ENCODE results near the gene CISH. TPM values are rescaled to one million over a fixed set of nuclear protein-coding genes. Genes with fewer than 3 reads are reported as not detected.

Gene CISH
- total RNA-seq, 1 donor, result 1.4 TPM

DNA sequence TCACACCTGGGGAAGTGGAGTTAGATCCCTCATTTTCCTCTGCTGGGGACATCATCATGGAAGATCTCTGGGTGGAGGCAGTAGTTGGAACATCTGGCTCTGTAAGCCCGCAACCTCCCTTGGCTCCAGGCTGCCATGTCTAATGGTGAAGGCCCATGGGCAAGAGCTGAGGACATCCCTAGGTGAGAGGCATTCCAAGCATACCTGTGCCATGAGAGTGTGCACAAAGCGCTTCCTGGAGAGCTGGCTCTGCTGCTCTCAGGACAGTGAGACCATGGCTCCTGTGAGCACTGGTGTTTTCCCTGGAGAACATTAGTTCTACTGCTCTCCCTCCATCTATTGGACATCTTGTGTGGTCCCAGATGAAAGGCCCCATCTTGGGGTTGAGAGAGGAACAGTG, 13.1 kb upstream of the CISH start:
- TF ChIP-seq, protein P1, sequence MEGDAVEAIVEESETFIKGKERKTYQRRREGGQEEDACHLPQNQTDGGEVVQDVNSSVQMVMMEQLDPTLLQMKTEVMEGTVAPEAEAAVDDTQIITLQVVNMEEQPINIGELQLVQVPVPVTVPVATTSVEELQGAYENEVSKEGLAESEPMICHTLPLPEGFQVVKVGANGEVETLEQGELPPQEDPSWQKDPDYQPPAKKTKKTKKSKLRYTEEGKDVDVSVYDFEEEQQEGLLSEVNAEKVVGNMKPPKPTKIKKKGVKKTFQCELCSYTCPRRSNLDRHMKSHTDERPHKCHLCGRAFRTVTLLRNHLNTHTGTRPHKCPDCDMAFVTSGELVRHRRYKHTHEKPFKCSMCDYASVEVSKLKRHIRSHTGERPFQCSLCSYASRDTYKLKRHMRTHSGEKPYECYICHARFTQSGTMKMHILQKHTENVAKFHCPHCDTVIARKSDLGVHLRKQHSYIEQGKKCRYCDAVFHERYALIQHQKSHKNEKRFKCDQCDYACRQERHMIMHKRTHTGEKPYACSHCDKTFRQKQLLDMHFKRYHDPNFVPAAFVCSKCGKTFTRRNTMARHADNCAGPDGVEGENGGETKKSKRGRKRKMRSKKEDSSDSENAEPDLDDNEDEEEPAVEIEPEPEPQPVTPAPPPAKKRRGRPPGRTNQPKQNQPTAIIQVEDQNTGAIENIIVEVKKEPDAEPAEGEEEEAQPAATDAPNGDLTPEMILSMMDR (IDR thresholded peaks at IDR 0.05; ENCODE audit: insufficient read depth, low read length), result no peak
- no peak overlapping the region for H3K4me3 ChIP-seq (ENCODE audit: low read depth, low read length)
- no peak for DNase-seq (ENCODE audit: low read depth)

DNA sequence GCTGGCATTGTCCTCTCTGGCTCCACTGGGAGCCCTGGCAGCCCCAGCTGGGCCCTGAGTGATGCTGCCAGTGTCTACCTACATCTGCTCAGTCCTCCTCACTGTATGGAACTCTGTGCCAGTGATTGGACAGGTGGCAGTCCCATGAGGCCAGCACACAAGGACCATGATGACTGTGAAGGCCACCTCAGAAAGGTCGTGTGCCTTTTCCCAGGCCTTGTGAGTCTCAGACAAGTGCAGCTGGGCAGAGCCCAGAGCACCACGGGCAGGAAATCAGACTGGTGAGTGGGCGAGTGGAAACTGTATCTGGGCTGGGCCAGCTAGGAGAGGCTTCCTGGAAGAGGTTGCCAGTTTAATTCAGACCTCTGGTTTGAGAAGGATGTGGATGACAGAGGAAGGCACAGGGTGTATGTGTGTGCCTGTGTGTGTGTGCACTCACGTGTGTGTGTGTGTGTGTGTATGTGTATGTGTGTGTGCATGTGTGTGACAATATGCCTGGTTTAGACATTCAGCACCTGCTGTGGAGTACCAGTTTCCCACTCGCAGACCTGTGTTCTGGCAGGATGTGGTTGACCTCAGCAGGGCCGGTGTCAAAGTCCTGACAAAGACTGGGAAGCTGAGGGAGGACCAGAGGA, 12.4 kb upstream of the CISH start:
- H3K4me3 ChIP-seq (ENCODE audit: low read depth, low read length), result no peak overlapping the region
- no peak for DNase-seq (ENCODE audit: low read depth)
- TF ChIP-seq, protein P1 (IDR thresholded peaks at IDR 0.05; ENCODE audit: insufficient read depth, low read length), result no peak

DNA sequence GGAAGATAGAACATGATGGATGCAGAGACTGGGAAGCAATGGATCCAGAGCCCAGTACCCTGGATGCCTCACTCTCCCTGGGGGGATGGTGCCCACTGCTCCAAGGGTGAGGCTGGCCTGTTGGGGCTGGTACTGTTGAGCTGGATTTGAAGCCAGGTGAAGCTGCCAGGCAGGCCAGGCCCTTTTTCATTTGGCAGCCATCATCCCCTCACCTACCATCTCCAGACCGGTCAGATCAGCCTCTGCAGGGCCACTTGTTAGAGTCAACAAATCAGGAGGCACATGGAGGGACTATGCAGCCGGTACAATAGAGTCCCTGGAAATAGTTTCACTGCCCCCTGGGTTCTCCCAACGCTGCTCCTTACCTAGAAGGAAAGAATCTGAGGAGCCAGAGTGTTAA, 11.3 kb upstream of the CISH start:
- H3K4me3 ChIP-seq (ENCODE audit: low read depth, low read length), result no peak overlapping the region
- no peak for DNase-seq (ENCODE audit: low read depth)
- TF ChIP-seq, protein P1 (IDR thresholded peaks at IDR 0.05; ENCODE audit: insufficient read depth, low read length), result no peak

DNA sequence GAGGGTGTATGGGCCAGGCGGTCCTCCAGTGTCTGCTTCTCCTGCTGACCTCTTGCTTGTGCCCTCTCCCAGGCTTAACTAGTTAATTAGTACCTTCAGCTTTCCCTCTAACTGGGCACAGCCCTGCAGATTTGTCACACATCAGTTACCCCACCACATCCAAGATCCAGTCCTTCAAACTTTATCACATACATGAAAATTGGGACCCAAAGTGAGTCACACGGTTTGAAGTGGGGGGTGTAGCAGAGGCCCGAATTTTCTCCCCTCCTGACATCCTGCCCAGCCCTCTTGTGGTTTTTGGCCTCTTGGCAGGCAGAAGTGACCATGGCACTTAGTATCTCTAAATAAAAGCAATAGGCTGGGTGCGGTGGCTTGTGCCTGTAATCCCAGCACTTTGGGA, 9.2 kb upstream of the CISH start:
- TF ChIP-seq, protein P1 (IDR thresholded peaks at IDR 0.05; ENCODE audit: insufficient read depth, low read length), result peak; percentile 8
- H3K4me3 ChIP-seq (ENCODE audit: low read depth, low read length), result no peak overlapping the region
- DNase-seq (ENCODE audit: low read depth), result peak; percentile 30

DNA sequence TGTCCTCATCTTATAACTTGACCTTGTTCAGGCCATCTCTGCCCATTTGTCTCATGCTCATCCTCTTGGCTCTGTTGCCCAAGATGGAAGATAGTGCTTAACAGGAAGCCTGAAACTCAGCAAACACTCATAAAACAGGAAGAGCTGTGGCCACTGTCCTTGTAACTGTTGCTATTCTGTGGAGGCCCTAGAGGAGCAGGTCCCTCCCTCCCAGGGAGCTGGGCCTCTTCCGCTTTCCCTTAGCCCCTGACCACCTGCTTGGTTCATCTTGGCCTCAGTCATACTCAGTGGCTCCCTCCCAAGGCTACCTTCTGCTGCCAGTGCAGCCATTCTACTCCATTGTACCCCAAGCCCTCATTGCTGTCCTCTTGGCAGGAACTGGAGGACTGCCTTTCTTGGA, 8.8 kb upstream of the CISH start:
- TF ChIP-seq, protein P1 (IDR thresholded peaks at IDR 0.05; ENCODE audit: insufficient read depth, low read length), result no peak
- H3K4me3 ChIP-seq (ENCODE audit: low read depth, low read length), result no peak overlapping the region
- no peak for DNase-seq (ENCODE audit: low read depth)

DNA sequence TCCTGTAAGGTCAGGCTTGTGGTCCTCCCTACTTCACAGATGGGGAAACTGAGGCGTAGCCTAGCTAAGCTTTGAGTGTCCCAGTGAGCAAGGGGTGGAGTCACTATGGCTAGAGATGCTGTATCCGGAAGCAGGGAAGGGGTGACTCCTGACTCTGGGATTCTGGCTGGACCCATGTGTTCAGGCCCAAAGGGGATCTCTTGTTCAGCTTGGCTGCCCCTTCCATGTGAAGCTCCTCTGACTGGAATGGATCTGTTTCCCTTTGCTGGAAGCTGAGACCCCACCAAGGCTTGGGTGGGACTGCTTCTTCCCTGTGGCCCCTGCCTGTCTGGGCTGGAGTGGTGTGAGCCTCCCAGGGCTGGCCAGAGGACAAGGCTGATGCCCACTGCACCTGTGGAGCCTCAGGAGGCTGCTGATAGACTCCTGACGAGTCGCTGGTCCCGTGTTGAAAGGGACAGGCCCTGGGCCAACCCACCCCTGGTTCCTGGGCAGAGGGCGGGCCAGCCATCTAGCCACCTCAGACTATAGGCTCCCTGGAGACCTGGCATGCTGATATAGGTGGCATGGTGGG, 6.4 kb upstream of the CISH start:
- TF ChIP-seq, protein P1 (IDR thresholded peaks at IDR 0.05; ENCODE audit: insufficient read depth, low read length), result no peak
- peak overlapping the region; percentile 92 for H3K4me3 ChIP-seq (ENCODE audit: low read depth, low read length)
- no peak for DNase-seq (ENCODE audit: low read depth)
